ENCODE data around the gene FGFR1OP2.

Gene FGFR1OP2

DNA sequence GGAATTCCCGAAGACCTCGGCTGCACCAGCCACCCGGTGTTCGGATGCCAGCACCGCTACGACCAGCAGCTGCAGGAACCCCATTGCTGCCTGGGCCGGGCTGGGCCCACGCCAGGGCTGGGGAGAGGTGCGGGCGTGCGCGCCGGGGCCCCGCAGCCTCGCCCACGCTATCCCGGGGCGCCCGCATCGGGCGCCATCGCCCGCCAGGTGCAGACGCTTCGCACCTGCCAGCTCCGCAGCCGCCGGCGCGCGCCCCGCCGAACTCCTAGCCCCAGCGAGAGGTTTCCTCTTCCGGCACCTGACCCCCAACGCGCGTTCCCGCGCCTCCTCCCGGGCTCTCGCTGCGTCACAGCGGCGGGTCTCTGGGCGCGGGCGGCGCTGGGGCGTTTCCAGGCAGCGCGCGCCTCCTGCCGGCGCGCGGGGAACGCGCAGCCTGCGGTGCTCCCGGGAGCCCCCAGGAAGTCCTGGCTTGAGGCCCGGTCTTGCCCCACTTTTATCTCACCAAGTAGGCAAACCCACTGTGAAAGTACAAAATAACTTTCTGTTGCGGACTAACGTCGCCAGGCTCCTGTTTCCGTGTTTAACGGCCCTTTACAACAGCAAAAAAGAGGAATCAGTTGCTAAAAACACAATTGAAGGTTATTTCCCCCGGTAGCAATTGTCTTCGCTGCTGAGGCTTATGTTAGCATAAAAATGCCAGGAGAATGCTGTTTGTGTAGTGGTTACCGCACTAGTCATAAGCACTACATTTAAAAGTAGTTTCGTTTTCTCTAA is 76.0 kb downstream of the FGFR1OP2 start, which contains the start of gene TM7SF3:
TM7SF3 (minus strand) TSS at position 300 of the 774 bp plus-strand sequence; CDS start at position 84, 216 bp downstream.
- Histone ChIP-seq H2AFZ (ENCODE audit: low read depth, low read length) (peak within 1 kb of the TSS; percentile 82), H3K27me3 (ENCODE audit: insufficient read depth, low read length) (no peaks in the 10 kb centered on the region), H3K36me3 (ENCODE audit: insufficient read depth, low read length) (no peaks in the 10 kb centered on the region), H3K9me3 (ENCODE audit: low read length) (no peaks in the 10 kb centered on the region), H3K4me1 (ENCODE audit: insufficient read depth, low read length) (peaks cover 35% of the 10 kb centered on the region), H3K4me3 (ENCODE audit: low read length) (peak within 1 kb of the TSS; percentile 66)

DNA sequence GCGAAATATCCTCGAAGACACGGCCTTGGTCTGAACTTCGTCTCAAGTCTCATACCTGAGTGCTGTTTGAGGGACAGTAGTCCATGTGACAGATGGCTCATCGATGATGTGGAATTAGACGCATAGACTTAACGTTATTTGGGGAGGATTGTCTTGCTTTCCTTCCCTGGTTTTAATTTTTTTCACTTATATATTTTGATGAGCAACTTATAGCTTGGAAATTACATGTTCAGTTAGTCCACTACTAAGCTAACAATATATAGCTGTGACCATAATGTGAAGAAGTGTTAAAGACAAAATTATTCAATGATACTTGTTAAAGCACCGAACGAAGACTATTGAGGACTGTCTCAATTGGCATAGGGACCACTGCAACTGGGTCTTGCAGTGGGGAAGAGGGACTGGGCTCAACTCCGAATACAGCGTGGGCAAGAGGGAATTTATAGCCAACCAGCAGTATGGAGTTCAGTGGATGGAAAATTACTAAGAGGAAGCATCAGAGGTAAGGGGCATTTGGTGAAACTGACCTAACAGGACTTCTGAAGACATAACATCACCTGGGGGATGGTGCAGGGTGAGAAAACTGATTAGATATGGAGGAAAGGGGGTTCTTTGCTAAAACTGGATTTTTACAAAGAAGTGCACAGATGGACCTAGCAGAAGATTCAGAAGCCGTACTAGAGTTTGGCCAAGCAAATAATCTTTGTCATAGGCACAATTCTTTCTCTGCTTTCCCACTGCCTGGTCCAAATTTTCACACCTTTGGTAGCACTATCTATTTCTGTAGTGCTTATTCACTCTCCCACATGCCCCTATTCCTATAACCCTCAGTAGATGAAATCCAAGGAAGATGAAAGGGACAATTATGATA is 76.8 kb downstream of the FGFR1OP2 start:
- Histone ChIP-seq H3K9me3 (ENCODE audit: low read length) (no peaks in the 10 kb centered on the region), H3K4me3 (ENCODE audit: low read length) (peak overlapping the region; percentile 66), H3K4me1 (ENCODE audit: insufficient read depth, low read length) (peaks cover 31% of the 10 kb centered on the region), H3K27me3 (ENCODE audit: insufficient read depth, low read length) (no peaks in the 10 kb centered on the region), H3K36me3 (ENCODE audit: insufficient read depth, low read length) (no peaks in the 10 kb centered on the region), H2AFZ (ENCODE audit: low read depth, low read length) (peak overlapping the region; percentile 82)

DNA sequence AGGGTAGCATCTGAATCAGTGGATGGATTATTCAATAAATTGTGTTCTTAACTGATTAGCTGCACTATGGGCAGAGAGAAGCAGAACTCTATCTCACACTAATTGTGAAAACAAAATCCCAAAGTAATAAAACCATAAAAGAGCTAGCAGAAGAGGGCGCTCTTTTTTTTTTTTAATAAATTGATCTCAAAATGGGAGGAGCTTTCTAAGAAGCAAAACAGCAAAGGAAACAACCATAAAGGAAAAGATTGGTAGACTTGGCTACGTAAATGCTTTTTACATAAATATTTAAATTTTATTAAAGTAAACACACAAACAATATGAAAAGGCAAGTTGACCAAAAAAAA is 77.4 kb downstream of the FGFR1OP2 start:
- Histone ChIP-seq H3K27me3 (ENCODE audit: insufficient read depth, low read length) (no peaks in the 10 kb centered on the region), H3K9me3 (ENCODE audit: low read length) (no peaks in the 10 kb centered on the region), H3K4me1 (ENCODE audit: insufficient read depth, low read length) (peaks cover 25% of the 10 kb centered on the region), H3K36me3 (ENCODE audit: insufficient read depth, low read length) (no peaks in the 10 kb centered on the region), H3K4me3 (ENCODE audit: low read length) (no peak overlapping the region), H2AFZ (ENCODE audit: low read depth, low read length) (no peak overlapping the region)

All from neuron (in vitro differentiated cells).